ENCODE data around the gene TEX52. TPM values are rescaled to one million over a fixed set of nuclear protein-coding genes. Genes with fewer than 3 reads are reported as not detected.

TEX52 gene
- total RNA-seq (2013), result not detected
- not detected for polyA plus RNA-seq
- not detected in 2 replicates for polyA minus RNA-seq
- total RNA-seq, result 0 to 0.23 (median 0) reads per million in 11 experiments

- no peak within 1 kb of the TSS for H3K4me3 ChIP-seq (replicated peaks in 1 of 3; ENCODE audit: low read depth in 2 of 3, low read length in 3 of 3)
- 82% methylated on average over 3 of the region's 3 CpGs for WGBS (ENCODE audit: insufficient coverage)
- no peaks in the 10 kb centered on the region for H4K20me1 ChIP-seq (ENCODE audit: insufficient read depth, low read length)
- H3K27me3 ChIP-seq (ENCODE audit: control insufficient read depth in 2 of 2, insufficient read depth in 2 of 2, low read length in 2 of 2), result no peaks in the 10 kb centered on the region
- H3K4me2 ChIP-seq (replicated peaks; ENCODE audit: extremely low read depth, low read length, poor library complexity, severe bottlenecking), result no peak within 1 kb of the TSS
- no peaks in the 10 kb centered on the region for H3K79me2 ChIP-seq (ENCODE audit: insufficient read depth, low read length)
- intact Hi-C loops (cut with micrococcal nuclease), result loop anchor here (10.0 kb wide), 3 partner anchors 88 to 188 kb away; no protein-coding TSS in a partner anchor
- Mint-ChIP-seq H3K9me3 (peaks cover 0 to 2% (median 0%) of the 10 kb centered on the region in 7 donors), H3K4me3 (no peak within 1 kb of the TSS), H3K4me1 (peaks cover 4% of the 10 kb centered on the region), H3K27me3 (ENCODE audit: low read depth in 3 of 3) (peaks cover 0 to 2% (median 1%) of the 10 kb centered on the region in 3 donors), H3K36me3 (peaks cover 40 to 62% of the 10 kb centered on the region in 2 donors), H3K27ac (peak within 1 kb of the TSS in 3 of 7 donors; percentile 5 to 14 (median 6))
- H3K9me3 ChIP-seq (replicated peaks in 1 of 2; ENCODE audit: control insufficient read depth in 1 of 2, insufficient read depth in 1 of 2, low read length in 2 of 2), result no peaks in the 10 kb centered on the region
- H3K27ac ChIP-seq (ENCODE audit: low read depth in 1 of 2, low read length in 2 of 2), result no peak within 1 kb of the TSS
- TF ChIP-seq CTCF (IDR thresholded peaks at IDR 0.05), result no peak
- peaks cover 23 to 47% of the 10 kb centered on the region in 2 donors for H3K36me3 ChIP-seq (replicated peaks in 1 of 2; ENCODE audit: control insufficient read depth in 1 of 2, insufficient read depth in 2 of 2, low read length in 2 of 2)
- DNase-seq, result no peak
- no peak within 1 kb of the TSS for H2AFZ ChIP-seq (ENCODE audit: insufficient read depth, low read depth, low read length, poor library complexity, severe bottlenecking)
- H3K9ac ChIP-seq (ENCODE audit: insufficient read depth, low read length, poor library complexity, severe bottlenecking), result no peak within 1 kb of the TSS
- H3K4me1 ChIP-seq (ENCODE audit: control insufficient read depth in 1 of 2, insufficient read depth in 2 of 2, low read length in 2 of 2), result no peaks in the 10 kb centered on the region
Measured at GRCh38 chr12:2857021-2857431, at the start of gene TEX52. Gene TEX52, minus strand, starts transcription at chr12:2857039. Its CDS starts 13 bp downstream, at chr12:2857026.

- no peaks in the 10 kb centered on the region for H3K9me3 ChIP-seq (replicated peaks in 1 of 2; ENCODE audit: control insufficient read depth in 1 of 2, insufficient read depth in 1 of 2, low read length in 2 of 2)
- H3K4me1 ChIP-seq (ENCODE audit: control insufficient read depth in 1 of 2, insufficient read depth in 2 of 2, low read length in 2 of 2), result no peaks in the 10 kb centered on the region
- WGBS (ENCODE audit: insufficient coverage), result no CpG with 5 or more reads among the region's 2 CpGs
- H3K4me3 Mint-ChIP-seq, result no peak overlapping the region
- no peaks in the 10 kb centered on the region for H3K36me3 Mint-ChIP-seq
- no peak overlapping the region for H3K27ac Mint-ChIP-seq
- intact Hi-C loops (cut with micrococcal nuclease), result no loop called here
- H3K27me3 Mint-ChIP-seq (ENCODE audit: low read depth in 3 of 3), result peaks cover 2% of the 10 kb centered on the region in 3 donors
- H4K20me1 ChIP-seq (ENCODE audit: insufficient read depth, low read length), result no peaks in the 10 kb centered on the region
- TF ChIP-seq CTCF (IDR thresholded peaks at IDR 0.05), result no peak
- no peaks in the 10 kb centered on the region for H3K79me2 ChIP-seq (ENCODE audit: insufficient read depth, low read length)
- no peaks in the 10 kb centered on the region for H3K36me3 ChIP-seq (replicated peaks in 1 of 2; ENCODE audit: control insufficient read depth in 1 of 2, insufficient read depth in 2 of 2, low read length in 2 of 2)
- H3K9ac ChIP-seq (ENCODE audit: insufficient read depth, low read length, poor library complexity, severe bottlenecking), result no peak overlapping the region
- no peak for DNase-seq
- H3K4me1 Mint-ChIP-seq, result no peaks in the 10 kb centered on the region
- H2AFZ ChIP-seq (ENCODE audit: insufficient read depth, low read depth, low read length, poor library complexity, severe bottlenecking), result no peak overlapping the region
- H3K4me3 ChIP-seq (replicated peaks in 1 of 3; ENCODE audit: low read depth in 2 of 3, low read length in 3 of 3), result no peak overlapping the region
- H3K4me2 ChIP-seq (replicated peaks; ENCODE audit: extremely low read depth, low read length, poor library complexity, severe bottlenecking), result no peak overlapping the region
- no peaks in the 10 kb centered on the region for H3K9me3 Mint-ChIP-seq
- H3K27ac ChIP-seq (ENCODE audit: low read depth in 1 of 2, low read length in 2 of 2), result no peak overlapping the region
- H3K27me3 ChIP-seq (ENCODE audit: control insufficient read depth in 2 of 2, insufficient read depth in 2 of 2, low read length in 2 of 2), result no peaks in the 10 kb centered on the region
Measured at GRCh38 chr12:2904260-2904659, 47.4 kb upstream of the TEX52 start.
